ENCODE data around the gene CCNA2. TPM values are rescaled to one million over a fixed set of nuclear protein-coding genes. Genes with fewer than 3 reads are reported as not detected.

The CCNA2 gene
- total RNA-seq, 2 experiments from 2014 or later: 149 to 162 TPM

- BruUV-seq (replicated peaks): no TSS peak
Measured at GRCh38 chr4:121822796-121823504, 733 bp downstream of the CCNA2 start.

GRCh38 chr4:121822047-121822446, 1.6 kb downstream of the CCNA2 start:
- H3K36me3 ChIP-seq (ENCODE audit: insufficient read depth, low read length): peaks cover 73% of the 10 kb centered on the region
- peaks cover 37% of the 10 kb centered on the region for H4K20me1 ChIP-seq (ENCODE audit: insufficient read depth, low read length)
- H3K79me2 ChIP-seq (ENCODE audit: insufficient read depth, low read depth, low read length): peaks cover 64% of the 10 kb centered on the region
- no peak for DNase-seq (ENCODE audit: low spot score)
- H3K4me2 ChIP-seq (ENCODE audit: low read length): peak overlapping the region; percentile 95
- H3K9me2 ChIP-seq (ENCODE audit: insufficient read depth, low read length): no peaks in the 10 kb centered on the region
- BruUV-seq (replicated peaks): no TSS peak
- peak overlapping the region; percentile 96 for H3K4me3 ChIP-seq (ENCODE audit: low read depth, low read length, poor library complexity, severe bottlenecking)
- no peak overlapping the region for H2AFZ ChIP-seq (ENCODE audit: low read length)
- peaks cover 57% of the 10 kb centered on the region for H3K4me1 ChIP-seq (ENCODE audit: insufficient read depth, low read length, poor library complexity, severe bottlenecking)
- ChIA-PET CTCF (ENCODE audit: unreplicated experiment) (no interaction called here), POLR2A (interaction anchor here (0.5 to 3.7 kb wide), 9 partner anchors 9 to 1055 kb away, joined by 3 to 26 read pairs (median 4); partner anchors contain the start of genes BBS7 and EXOSC9)
- TF ChIP-seq, protein P1, sequence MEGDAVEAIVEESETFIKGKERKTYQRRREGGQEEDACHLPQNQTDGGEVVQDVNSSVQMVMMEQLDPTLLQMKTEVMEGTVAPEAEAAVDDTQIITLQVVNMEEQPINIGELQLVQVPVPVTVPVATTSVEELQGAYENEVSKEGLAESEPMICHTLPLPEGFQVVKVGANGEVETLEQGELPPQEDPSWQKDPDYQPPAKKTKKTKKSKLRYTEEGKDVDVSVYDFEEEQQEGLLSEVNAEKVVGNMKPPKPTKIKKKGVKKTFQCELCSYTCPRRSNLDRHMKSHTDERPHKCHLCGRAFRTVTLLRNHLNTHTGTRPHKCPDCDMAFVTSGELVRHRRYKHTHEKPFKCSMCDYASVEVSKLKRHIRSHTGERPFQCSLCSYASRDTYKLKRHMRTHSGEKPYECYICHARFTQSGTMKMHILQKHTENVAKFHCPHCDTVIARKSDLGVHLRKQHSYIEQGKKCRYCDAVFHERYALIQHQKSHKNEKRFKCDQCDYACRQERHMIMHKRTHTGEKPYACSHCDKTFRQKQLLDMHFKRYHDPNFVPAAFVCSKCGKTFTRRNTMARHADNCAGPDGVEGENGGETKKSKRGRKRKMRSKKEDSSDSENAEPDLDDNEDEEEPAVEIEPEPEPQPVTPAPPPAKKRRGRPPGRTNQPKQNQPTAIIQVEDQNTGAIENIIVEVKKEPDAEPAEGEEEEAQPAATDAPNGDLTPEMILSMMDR (conservative IDR thresholded peaks at IDR 0.05; ENCODE audit: low read length): no peak
- no peak for TF ChIP-seq EZH2phosphoT487 (IDR thresholded peaks at IDR 0.05; ENCODE audit: borderline replicate concordance, low read depth, low read length)
- peak overlapping the region; percentile 87 for H3K27ac ChIP-seq (ENCODE audit: low read depth, low read length, poor library complexity, severe bottlenecking)
- intact Hi-C loops (cut with micrococcal nuclease; ENCODE audit: unreplicated experiment): loop anchor here (5.0 to 10.0 kb wide), 3 partner anchors 330 to 1100 kb away; partner anchors contain the start of genes BBS12, BLTP1 and NUDT6
- H3K9me3 ChIP-seq (ENCODE audit: low read length): no peaks in the 10 kb centered on the region

More at GRCh38 chr4:121822796-121823504, 733 bp downstream of the CCNA2 start:
- peaks cover 55% of the 10 kb centered on the region for H3K79me2 ChIP-seq (ENCODE audit: insufficient read depth, low read depth, low read length)
- ChIA-PET POLR2A (interaction anchor here (0.6 to 3.7 kb wide), 10 partner anchors 10 to 1056 kb away, joined by 3 to 26 read pairs (median 4); partner anchors contain the start of genes BBS7 and EXOSC9), CTCF (ENCODE audit: unreplicated experiment) (no interaction called here)
- peaks cover 73% of the 10 kb centered on the region for H3K36me3 ChIP-seq (ENCODE audit: insufficient read depth, low read length)
- H3K4me1 ChIP-seq (ENCODE audit: insufficient read depth, low read length, poor library complexity, severe bottlenecking): peaks cover 52% of the 10 kb centered on the region
- TF ChIP-seq, protein P1 (conservative IDR thresholded peaks at IDR 0.05; ENCODE audit: low read length): peak; percentile 71
- no peak for TF ChIP-seq EZH2phosphoT487 (IDR thresholded peaks at IDR 0.05; ENCODE audit: borderline replicate concordance, low read depth, low read length)
- no peaks in the 10 kb centered on the region for H3K9me3 ChIP-seq (ENCODE audit: low read length)
- peak overlapping the region; percentile 95 for H3K4me2 ChIP-seq (ENCODE audit: low read length)
- peak overlapping the region; percentile 51; the same call in 1 of the 2 replicates for H2AFZ ChIP-seq (ENCODE audit: low read length)
- no peaks in the 10 kb centered on the region for H3K9me2 ChIP-seq (ENCODE audit: insufficient read depth, low read length)
- H4K20me1 ChIP-seq (ENCODE audit: insufficient read depth, low read length): peaks cover 35% of the 10 kb centered on the region
- peak overlapping the region; percentile 96 for H3K4me3 ChIP-seq (ENCODE audit: low read depth, low read length, poor library complexity, severe bottlenecking)
- intact Hi-C loops (cut with micrococcal nuclease; ENCODE audit: unreplicated experiment): loop anchor here (1.0 to 10.0 kb wide), 4 partner anchors 22 to 1099 kb away; partner anchors contain the start of genes BBS12, BLTP1, EXOSC9 and NUDT6
- peak; percentile 74 for DNase-seq (ENCODE audit: low spot score)
- H3K27ac ChIP-seq (ENCODE audit: low read depth, low read length, poor library complexity, severe bottlenecking): peak overlapping the region; percentile 87

All from OCI-LY7 (cell line).